ENCODE data around the gene GALNT16.
"Not testable (repeated sequence)": the region's sequence is repeated elsewhere in the genome, so short reads cannot be mapped to it uniquely, and the experiment has no call there.

Gene GALNT16

GRCh38 chr14:69260190-69260860 lies 367 bp downstream of the GALNT16 start:
- DNase-seq (ENCODE audit: low read depth in 2 of 2): no peak

- DNase-seq (ENCODE audit: low read depth in 2 of 2): no peak
Observed at GRCh38 chr14:69260861-69261564, 1.1 kb downstream of the GALNT16 start.

- no peak for DNase-seq (ENCODE audit: low read depth in 2 of 2)
Observed at GRCh38 chr14:69261761-69262331, 1.9 kb downstream of the GALNT16 start.

DNA sequence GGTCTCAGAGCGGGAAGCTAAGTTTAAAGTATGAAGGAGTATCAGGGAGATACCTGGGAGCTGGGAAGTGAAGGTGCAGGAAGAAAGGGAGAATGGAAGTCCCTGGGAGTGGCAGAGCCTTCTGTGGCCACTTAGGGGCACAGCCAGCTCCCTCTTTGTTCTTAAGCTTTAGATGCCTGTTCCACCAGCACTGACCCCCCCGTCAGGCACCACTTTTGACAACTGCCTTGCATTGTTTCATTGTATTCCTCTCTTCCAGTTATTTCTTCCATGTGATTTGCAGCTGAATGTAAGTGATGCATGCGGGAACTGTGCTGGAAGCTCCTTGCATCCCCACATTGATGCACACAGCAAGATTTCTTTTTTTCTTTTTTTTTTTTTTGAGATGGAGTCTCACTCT lies 2.6 kb downstream of the GALNT16 start:
- DNase-seq (ENCODE audit: low read depth in 2 of 2): no peak

- DNase-seq (ENCODE audit: low read depth in 2 of 2): peak; percentile 92
Observed at GRCh38 chr14:69263364-69263763, 3.4 kb downstream of the GALNT16 start.

GRCh38 chr14:69263771-69264170 lies 3.8 kb downstream of the GALNT16 start:
- DNase-seq (ENCODE audit: low read depth in 2 of 2): no peak

GRCh38 chr14:69266572-69267345 lies 6.8 kb downstream of the GALNT16 start:
- no peak for DNase-seq (ENCODE audit: low read depth in 2 of 2)

GRCh38 chr14:69267492-69267891 lies 7.5 kb downstream of the GALNT16 start:
- no peak for DNase-seq (ENCODE audit: low read depth in 2 of 2)

DNA sequence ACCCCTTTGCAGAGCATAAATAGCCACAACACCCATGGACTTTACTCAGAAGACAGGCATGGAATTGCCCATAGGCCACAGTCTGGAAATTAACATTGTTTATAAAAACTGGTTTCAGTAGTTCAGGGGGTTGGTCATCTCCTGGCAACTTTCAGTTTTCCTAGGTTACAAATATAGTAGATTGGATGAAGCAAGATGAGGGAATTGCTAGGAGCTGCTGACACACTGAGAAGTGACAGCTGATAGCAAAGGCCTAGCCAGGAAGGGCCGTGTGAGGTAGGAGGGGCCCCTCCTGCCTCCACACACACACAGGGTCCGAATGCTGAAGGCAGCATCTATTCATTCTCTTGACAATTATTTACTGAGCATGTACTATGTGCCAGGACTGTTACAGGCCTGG lies 8.3 kb downstream of the GALNT16 start:
- DNase-seq (ENCODE audit: low read depth in 2 of 2): no peak

GRCh38 chr14:69268763-69269162 lies 8.8 kb downstream of the GALNT16 start:
- DNase-seq (ENCODE audit: low read depth in 2 of 2): no peak

DNA sequence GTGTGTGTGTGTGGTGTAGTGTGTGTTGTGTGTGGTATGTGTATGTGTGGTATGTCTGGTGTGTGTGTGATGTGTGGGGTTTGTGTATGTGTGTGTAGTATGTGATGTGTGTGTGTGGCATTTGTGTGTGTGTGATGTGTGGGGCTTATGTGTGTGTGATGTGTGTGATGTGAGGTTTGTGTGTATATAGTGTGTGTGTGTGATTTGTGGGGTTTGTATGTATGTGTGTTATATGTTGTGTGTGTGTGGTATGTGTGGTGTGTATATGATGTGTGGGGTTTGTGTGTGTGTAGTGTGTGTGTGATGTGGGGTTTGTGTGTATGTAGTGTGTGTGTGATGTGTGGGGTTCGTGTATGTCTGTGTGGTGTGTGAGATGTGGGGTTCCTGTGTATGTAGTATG lies 9.4 kb downstream of the GALNT16 start:
- DNase-seq (ENCODE audit: low read depth in 2 of 2): no peak

GRCh38 chr14:69270097-69270496 lies 10.1 kb downstream of the GALNT16 start:
- DNase-seq (ENCODE audit: low read depth in 2 of 2): no peak

DNA sequence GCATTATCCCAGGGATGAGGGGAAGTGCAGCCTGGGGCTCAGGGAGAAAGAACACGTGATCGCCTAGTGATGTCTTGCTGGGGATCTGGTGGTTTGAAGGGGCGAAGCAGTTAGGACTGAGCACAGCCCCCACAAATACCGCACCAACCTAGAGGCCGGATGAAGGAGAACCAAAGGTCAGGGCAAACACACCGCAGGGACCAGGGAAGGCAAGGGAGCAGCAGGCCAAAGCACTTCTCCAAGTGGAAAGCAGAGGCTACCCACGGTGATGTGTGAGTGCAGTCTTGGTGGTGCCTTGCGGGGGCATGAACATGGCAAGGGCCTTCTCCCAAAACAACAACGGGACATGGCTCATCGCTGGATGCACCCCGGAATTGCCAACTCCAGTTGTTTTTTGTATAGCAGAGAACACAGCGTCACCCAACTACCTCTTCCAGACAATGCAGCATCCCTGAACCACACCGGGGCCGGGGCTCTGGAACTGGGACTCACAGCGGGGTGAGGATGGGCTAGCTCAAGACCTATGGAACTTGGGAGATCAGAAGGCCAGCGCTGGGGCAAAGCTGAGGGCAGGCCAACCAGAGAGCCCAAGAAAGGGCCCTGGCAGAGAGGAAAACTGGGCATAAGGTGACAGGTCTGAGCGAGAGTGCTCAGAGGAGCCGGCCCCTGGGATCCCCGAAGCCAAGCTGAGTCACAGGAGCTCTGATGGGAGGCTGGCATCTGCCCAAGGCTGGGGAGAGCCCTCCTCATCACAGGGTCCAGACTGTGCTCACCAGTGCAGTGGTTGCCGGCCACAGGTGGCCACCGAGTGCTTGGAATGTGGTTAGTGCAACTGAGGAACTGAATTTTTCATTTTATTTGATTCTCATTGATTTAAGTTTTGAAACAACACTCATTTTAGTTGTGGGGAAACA lies 11.1 kb downstream of the GALNT16 start:
- DNase-seq (ENCODE audit: low read depth in 2 of 2): no peak

GRCh38 chr14:69274321-69274720 lies 14.4 kb downstream of the GALNT16 start:
- DNase-seq (ENCODE audit: low read depth in 2 of 2): no peak

DNA sequence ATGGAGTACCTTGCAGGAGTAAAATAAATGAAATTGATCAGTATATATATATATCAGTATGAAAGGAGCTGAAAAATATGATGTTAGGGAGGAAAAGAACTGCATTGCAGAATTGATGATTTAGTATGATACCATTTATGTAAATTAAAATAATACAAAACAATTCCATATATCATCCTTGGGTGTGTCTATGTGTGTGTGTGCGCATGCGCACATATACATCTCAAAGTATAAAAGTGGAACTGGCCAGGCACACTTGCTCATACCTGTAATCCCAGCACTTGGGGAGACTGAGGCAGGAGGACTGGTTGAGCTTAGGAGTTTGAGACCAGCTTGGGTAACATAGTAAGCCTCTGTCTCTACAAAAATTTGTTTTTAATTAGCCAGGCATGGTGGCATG lies 15.4 kb downstream of the GALNT16 start:
- no peak for DNase-seq (ENCODE audit: low read depth in 2 of 2)

DNA sequence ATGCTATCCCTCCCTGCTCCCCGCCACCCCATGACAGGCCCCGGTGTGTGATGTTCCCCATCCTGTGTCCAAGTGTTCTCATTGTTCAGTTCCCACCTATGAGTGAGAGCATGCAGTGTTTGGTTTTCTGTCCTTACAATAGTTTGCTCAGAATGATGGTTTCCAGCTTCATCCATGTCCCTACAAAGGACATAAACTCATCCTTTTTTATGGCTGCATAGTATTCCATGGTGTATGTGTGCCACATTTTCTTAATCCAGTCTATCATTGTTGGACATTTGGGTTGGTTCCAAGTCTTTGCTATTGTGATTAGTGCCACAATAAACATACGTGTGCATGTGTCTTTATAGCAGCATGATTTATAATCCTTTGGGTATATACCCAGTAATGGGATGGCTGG lies 17.4 kb downstream of the GALNT16 start:
- not testable (repeated sequence) for DNase-seq (ENCODE audit: low read depth in 2 of 2)

DNA sequence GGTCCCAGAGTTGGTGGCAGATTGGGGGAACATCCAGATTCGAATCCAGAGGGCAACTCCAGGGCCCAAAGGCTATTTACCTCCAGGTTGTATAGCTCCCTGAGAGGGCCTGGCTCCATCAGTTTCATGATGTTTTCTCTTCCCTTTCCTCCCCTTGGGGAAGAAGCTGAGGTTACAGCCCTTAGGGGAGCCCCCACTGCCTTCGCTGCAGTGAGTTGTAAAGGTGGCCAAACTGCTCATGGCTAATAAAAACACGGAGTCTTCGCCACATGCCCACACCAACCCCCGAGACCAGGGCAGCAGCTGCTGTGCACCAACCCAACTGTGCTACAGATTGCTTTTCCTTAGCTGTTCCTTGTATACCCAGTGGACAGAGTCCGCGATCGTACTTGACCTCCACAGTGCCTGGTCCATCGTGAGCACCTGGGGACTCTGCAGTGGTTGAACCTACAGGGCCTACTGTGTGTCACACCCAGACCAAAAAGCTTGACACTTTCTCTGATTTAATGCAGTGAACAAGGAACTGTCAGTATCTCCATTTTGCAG lies 20.9 kb downstream of the GALNT16 start:
- no peak for DNase-seq (ENCODE audit: low read depth in 2 of 2)

DNA sequence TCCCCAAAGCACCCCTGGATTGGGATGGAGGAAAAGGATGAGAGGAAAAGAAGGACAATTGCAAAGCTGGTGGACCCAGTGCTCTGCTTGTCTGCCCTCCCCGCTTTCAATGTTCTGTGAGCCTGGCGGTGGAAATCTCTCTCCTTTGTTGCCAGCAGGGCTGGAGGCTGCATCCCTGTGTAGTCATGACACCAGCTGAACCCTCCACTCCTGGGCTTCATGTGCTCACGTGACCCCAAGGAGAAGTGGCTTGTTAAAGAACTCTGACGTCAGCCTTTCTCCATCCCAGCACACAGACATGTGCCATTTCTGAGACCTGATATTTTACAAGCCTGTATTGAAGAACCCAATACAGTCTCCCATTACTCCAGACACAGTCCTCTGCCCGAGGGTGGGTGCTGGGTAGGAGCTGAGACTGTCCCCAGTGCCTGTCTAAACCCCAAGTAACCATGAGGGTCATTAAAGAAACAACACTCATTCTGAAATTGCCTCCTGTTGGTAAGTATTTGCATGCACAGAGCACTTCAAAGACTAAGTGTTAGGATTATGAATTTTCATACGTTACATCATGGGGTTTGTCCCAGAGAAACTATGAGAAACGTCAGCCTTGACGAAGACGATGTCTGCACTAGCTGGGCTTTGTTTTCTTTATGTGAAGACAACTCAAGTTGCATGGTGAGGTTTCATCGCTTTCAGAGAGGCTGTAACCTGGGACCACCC lies 21.7 kb downstream of the GALNT16 start:
- no peak for DNase-seq (ENCODE audit: low read depth in 2 of 2)

DNA sequence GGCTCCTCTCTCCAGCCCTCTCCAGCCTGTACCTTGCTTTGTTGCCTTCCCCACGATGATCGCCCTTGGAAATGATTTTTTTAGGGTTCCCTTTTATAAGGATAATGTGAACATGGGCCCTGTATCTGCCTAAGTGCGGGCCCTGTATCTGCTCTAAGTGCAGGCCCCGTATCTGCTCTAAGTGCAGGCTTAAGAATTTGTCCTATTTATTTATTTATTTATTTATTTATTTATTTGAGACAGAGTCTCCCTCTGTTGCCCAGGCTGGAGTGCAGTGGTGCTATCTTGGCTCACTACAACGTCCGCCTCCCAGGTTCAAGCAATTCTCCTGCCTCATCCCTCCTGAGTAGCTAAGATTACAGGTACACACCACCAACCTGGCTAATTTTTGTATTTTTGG lies 22.5 kb downstream of the GALNT16 start:
- DNase-seq (ENCODE audit: low read depth in 2 of 2): no peak

- DNase-seq (ENCODE audit: low read depth in 2 of 2): no peak
Observed at GRCh38 chr14:69284170-69284569, 24.2 kb downstream of the GALNT16 start.
